GM23338 (cell line): ENCODE measurements around the gene DCTN2. TPM values are rescaled to one million over a fixed set of nuclear protein-coding genes. Genes with fewer than 3 reads are reported as not detected.
"Not testable (repeated sequence)": the region's sequence is repeated elsewhere in the genome, so short reads cannot be mapped to it uniquely, and the experiment has no call there.

Experiments used
- ATAC-seq: fragments of 200-7000 bp; cut with Tn5 transposase; 3 replicates; pipeline ENCODE4 v1.9.1; 2020
- DNase-seq: peaks from one replicate; pipeline ENCODE4 v3.0.0-alpha.2; 2015; ENCODE audit warnings: low spot score
- H2AFZ ChIP-seq: fragments of 200-600 bp; sonication (generic); 2 replicates; pipeline ENCODE4 v1.8.0; 2016; ENCODE audit warnings: antibody characterized with exemption, mild to moderate bottlenecking, moderate library complexity
- H3F3A ChIP-seq: fragments of 200-600 bp; sonication (generic); replicated peaks from 2 replicates; pipeline ENCODE4 v1.8.0; 2017; ENCODE audit warnings: antibody characterized with exemption, mixed run types, low read depth
- H3K27ac ChIP-seq: fragments of 200-600 bp; sonication (generic); 2 replicates; pipeline ENCODE4 v1.6.1; 2016; ENCODE audit warnings: low read depth
- H3K27me3 ChIP-seq: fragments of 200-600 bp; sonication (generic); 2 replicates; pipeline ENCODE4 v1.8.0; 2016; ENCODE audit warnings: mild to moderate bottlenecking, mixed run types, moderate library complexity; ENCODE audit not compliant: insufficient read depth
- H3K36me3 ChIP-seq: fragments of 200-600 bp; sonication (generic); 2 replicates; pipeline ENCODE4 v1.8.0; 2016; ENCODE audit warnings: mild to moderate bottlenecking; ENCODE audit not compliant: insufficient read depth
- H3K4me1 ChIP-seq: fragments of 200-600 bp; sonication (generic); 2 replicates; pipeline ENCODE4 v1.8.0; 2016; ENCODE audit warnings: mild to moderate bottlenecking, moderate library complexity; ENCODE audit not compliant: insufficient read depth
- H3K4me2 ChIP-seq: fragments of 200-600 bp; sonication (generic); 2 replicates; pipeline ENCODE4 v1.7.1; 2017; ENCODE audit warnings: mixed run types
- H3K4me3 ChIP-seq: fragments of 200-600 bp; sonication (generic); 2 replicates; pipeline ENCODE4 v1.6.1; 2016; ENCODE audit warnings: mixed run types
- H3K79me2 ChIP-seq: fragments of 200-600 bp; sonication (generic); replicated peaks from 2 replicates; pipeline ENCODE4 v1.8.0; 2017; ENCODE audit warnings: mild to moderate bottlenecking; ENCODE audit not compliant: insufficient read depth
- H3K9me2 ChIP-seq: fragments of 200-600 bp; sonication (generic); 2 replicates; pipeline ENCODE4 v1.8.0; 2017; ENCODE audit not compliant: insufficient read depth
- H4K20me1 ChIP-seq: fragments of 200-600 bp; sonication (generic); replicated peaks from 2 replicates; pipeline ENCODE4 v1.8.0; 2017; ENCODE audit warnings: mild to moderate bottlenecking; ENCODE audit not compliant: insufficient read depth
- H3K27ac Mint-ChIP-seq: 2 replicates; pipeline ENCODE4 v1.8.0; 2020; ENCODE audit warnings: inconsistent platforms, mild to moderate bottlenecking, moderate library complexity, mixed read lengths
- H3K27me3 Mint-ChIP-seq: 3 replicates; pipeline ENCODE4 v1.8.0; 2022; ENCODE audit warnings: low read depth, mild to moderate bottlenecking, moderate library complexity, mixed read lengths, inconsistent platforms; ENCODE audit not compliant: insufficient read depth, poor library complexity
- H3K36me3 Mint-ChIP-seq: 3 replicates; pipeline ENCODE4 v1.8.0; 2021; ENCODE audit warnings: low read depth, mild to moderate bottlenecking, inconsistent platforms, moderate library complexity, mixed read lengths
- H3K4me1 Mint-ChIP-seq: 3 replicates; pipeline ENCODE4 v1.8.0; 2020; ENCODE audit warnings: mild to moderate bottlenecking, inconsistent platforms, mixed read lengths
- H3K4me3 Mint-ChIP-seq: 3 replicates; pipeline ENCODE4 v1.8.0; 2021; ENCODE audit warnings: moderate library complexity, mild to moderate bottlenecking, inconsistent platforms, mixed read lengths
- H3K9me3 Mint-ChIP-seq: 3 replicates; pipeline ENCODE4 v1.8.0; 2020; ENCODE audit warnings: moderate library complexity, mild to moderate bottlenecking, inconsistent platforms, mixed read lengths
- CREB1 ChIP-seq: fragments of 250-450 bp; sonication (Bioruptor Pico); IDR thresholded peaks from 2 replicates; pipeline ENCODE4 v1.5.0; 2020; ENCODE audit warnings: low read depth, mild to moderate bottlenecking, moderate library complexity
- CTCF ChIP-seq, 2 experiments: fragments of 200-600 bp in 1 of 2; sonication (generic) in 1 of 2; conservative IDR thresholded peaks; 2 replicates each; pipeline versions ENCODE4 v1.5.1 to v1.6.1; 2016 to 2017; ENCODE audit warnings: antibody characterized with exemption in 2 of 2, low read depth in 2 of 2, mild to moderate bottlenecking in 2 of 2, moderate library complexity in 1 of 2
- ETS1 ChIP-seq: IDR thresholded peaks from 2 replicates; pipeline ENCODE4 v1.6.1; 2016; ENCODE audit warnings: antibody characterized with exemption
- EZH2 ChIP-seq: fragments of 200-600 bp; sonication (generic); IDR thresholded peaks from one replicate; pipeline ENCODE4 v1.8.0; 2017; ENCODE audit warnings: antibody characterized with exemption, mild to moderate bottlenecking, low read depth; ENCODE audit not compliant: unreplicated experiment
- JUNB ChIP-seq: IDR thresholded peaks from one replicate; pipeline ENCODE4 v1.6.1; 2016; ENCODE audit warnings: antibody characterized with exemption; ENCODE audit not compliant: unreplicated experiment
- NANOG ChIP-seq: IDR thresholded peaks from 2 replicates; pipeline ENCODE4 v1.6.1; 2016; ENCODE audit warnings: antibody characterized with exemption, borderline replicate concordance
- POLR2AphosphoS5 ChIP-seq: IDR thresholded peaks from 2 replicates; pipeline ENCODE4 v1.6.1; 2016; ENCODE audit warnings: antibody characterized with exemption, low read depth
- REST ChIP-seq: IDR thresholded peaks from one replicate; pipeline ENCODE4 v1.6.1; 2018; ENCODE audit warnings: antibody characterized with exemption; ENCODE audit not compliant: unreplicated experiment
- ZNF462 ChIP-seq: fragments of 250-450 bp; sonication (Bioruptor Pico); IDR thresholded peaks from 2 replicates; pipeline ENCODE4 v1.5.0; 2020; ENCODE audit warnings: mild to moderate bottlenecking, moderate library complexity
- polyA plus RNA-seq: library from polyadenylated mRNA; unstranded; fragments of >200 nt; fragmentation: Nextera tagmentation; extraction: Ambion mirVana; gene quantifications from 2 replicates; pipeline ENCODE4 v1.2.1, GENCODE V29; 2016
- total RNA-seq: library from RNA; depleted of rRNA; stranded (reverse); fragments of >200 nt; shearing (Covaris generic); gene quantifications from 2 replicates; pipeline ENCODE4 v1.2.3, GENCODE V29; 2014

Gene DCTN2
- total and polyA plus RNA-seq, 2 experiments from 2014 or later, result 56.1 to 157 TPM

GRCh38 chr12:57502311-57502969, 44.6 kb downstream of the DCTN2 start:
- not testable (repeated sequence) for ATAC-seq, H3K9me3 Mint-ChIP-seq, H3K79me2 ChIP-seq, DNase-seq, H3K4me3 Mint-ChIP-seq, H3K27me3 ChIP-seq, H2AFZ ChIP-seq, H3K4me2 ChIP-seq, H3K4me1 ChIP-seq, H3K4me1 Mint-ChIP-seq, H3K9me2 ChIP-seq, H3K4me3 ChIP-seq, H3K27ac Mint-ChIP-seq, H3K27ac ChIP-seq
- Mint-ChIP-seq H3K27me3 (peaks cover 12% of the 10 kb centered on the region), H3K36me3 (peaks cover 94% of the 10 kb centered on the region)
- Histone ChIP-seq H3F3A (peaks cover 47% of the 10 kb centered on the region), H4K20me1 (peaks cover 31% of the 10 kb centered on the region), H3K36me3 (peaks cover 86% of the 10 kb centered on the region)

GRCh38 chr12:57500213-57500612, 46.8 kb downstream of the DCTN2 start:
- Mint-ChIP-seq H3K4me1 (peaks cover 2% of the 10 kb centered on the region; the same call in 2 of the 3 replicates), H3K36me3 (peaks cover 100% of the 10 kb centered on the region), H3K9me3 (no peaks in the 10 kb centered on the region), H3K4me3 (no peak overlapping the region), H3K27me3 (peaks cover 14% of the 10 kb centered on the region), H3K27ac (no peak overlapping the region)
- H4K20me1 ChIP-seq, result peaks cover 34% of the 10 kb centered on the region
- H3K4me3 ChIP-seq, result no peak overlapping the region
- H3F3A ChIP-seq, result peaks cover 45% of the 10 kb centered on the region
- no peak overlapping the region for H2AFZ ChIP-seq
- TF ChIP-seq ZNF462 (CRISPR knock-in tag) (no peak), EZH2 (no peak), CREB1 (CRISPR knock-in tag) (no peak), POLR2AphosphoS5 (no peak; the same call in 1 of the 2 replicates), NANOG (no peak), ETS1 (no peak), CTCF (conservative IDR thresholded peaks at IDR 0.05; ENCODE audit: low read depth in 2 of 2) (no peak), JUNB (no peak), REST (no peak)
- H3K36me3 ChIP-seq, result peaks cover 88% of the 10 kb centered on the region
- no peaks in the 10 kb centered on the region for H3K4me1 ChIP-seq
- H3K9me2 ChIP-seq, result no peaks in the 10 kb centered on the region
- DNase-seq (no peak), ATAC-seq (no peak)
- H3K79me2 ChIP-seq, result peaks cover 15% of the 10 kb centered on the region
- no peak overlapping the region for H3K4me2 ChIP-seq
- H3K27me3 ChIP-seq, result no peaks in the 10 kb centered on the region
- H3K27ac ChIP-seq, result no peak overlapping the region
